Stimulated activated CD8-positive, alpha-beta memory T cell treated with anti-CD3 and anti-CD28 coated beads, Interleukin-4, amount 100 ng/mL, for 48 hours (primary cell): ENCODE data around the gene UFSP1.

Experiments
- DNase-seq: peaks from one replicate; pipeline ENCODE4 v3.0.0-alpha.2; 2020

UFSP1 gene

DNA sequence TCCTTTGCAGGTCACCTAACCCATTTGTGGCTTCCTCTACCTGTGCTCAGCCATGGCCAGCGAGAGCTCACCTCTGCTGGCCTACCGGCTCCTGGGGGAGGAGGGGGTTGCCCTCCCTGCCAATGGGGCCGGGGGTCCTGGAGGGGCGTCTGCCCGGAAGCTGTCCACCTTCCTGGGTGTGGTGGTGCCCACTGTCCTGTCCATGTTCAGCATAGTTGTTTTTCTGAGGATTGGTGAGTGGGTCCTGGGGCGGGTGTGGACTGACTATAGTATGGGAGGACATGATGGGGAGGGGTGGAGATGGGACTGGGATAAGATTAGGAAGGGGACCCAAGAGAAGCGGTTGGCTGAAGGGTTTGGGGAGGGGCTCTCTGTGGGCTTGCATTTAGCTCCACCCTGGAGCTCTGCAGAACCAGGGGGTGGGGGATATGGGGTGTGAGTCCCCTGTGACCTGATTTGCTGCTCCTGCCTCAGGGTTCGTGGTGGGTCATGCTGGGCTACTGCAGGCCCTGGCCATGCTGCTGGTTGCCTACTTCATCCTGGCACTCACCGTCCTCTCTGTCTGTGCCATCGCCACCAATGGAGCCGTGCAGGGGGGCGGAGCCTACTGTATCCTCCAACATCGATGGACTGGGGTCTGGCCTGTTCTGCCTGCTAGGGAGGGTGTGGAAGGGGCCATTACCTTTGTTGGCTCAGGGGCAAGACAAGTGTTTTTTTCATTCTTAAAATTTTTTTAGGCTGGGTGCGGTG, 35.2 kb downstream of the UFSP1 start:
- DNase-seq: no peak

DNA sequence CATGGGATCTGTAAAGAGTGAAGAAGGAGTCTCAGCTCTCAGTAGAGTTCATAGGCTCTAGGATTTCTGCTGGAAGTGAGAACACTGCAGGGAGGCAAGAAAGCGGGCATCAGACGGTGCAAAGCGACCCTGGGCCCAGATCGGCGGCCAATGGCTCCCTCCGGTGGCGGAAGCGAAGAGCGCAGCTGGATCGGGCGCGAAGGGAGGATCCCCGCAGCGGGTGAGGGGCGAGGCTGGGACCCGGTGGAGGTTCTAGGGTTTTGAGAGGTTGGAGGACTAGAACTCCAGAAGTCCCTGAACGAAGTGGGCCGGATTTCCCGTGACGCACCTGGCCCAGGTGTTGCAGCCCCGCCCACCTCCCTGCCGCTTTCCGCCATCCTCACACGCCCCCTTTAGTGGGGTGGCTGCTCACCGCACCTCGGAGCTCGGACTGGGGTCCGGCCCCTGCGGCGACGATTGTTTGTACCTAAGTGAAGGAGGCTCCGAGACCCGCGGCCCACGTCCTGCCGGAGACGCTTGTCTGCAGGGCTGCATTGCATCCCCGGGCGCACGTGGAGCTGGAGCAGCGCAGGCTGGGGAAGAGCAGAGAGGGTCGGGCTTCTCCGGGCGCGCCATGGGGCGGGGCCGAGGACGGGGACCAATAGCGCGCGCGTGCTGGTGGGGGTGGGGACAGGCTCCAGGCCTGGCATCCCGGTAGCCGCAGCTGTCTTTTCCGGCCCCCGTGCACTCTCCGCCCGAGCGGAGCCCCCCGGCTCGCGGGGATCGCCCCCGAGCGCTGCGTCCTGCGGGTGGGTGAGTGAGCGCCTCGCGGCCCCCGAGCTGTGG, 37.3 kb downstream of the UFSP1 start, which contains the start of gene SLC12A9:
SLC12A9 (plus strand) TSS at position 666 of the 825 bp plus-strand sequence. CDS start 1,485 bp downstream, outside the sequence.
- peak; percentile 90 for DNase-seq

DNA sequence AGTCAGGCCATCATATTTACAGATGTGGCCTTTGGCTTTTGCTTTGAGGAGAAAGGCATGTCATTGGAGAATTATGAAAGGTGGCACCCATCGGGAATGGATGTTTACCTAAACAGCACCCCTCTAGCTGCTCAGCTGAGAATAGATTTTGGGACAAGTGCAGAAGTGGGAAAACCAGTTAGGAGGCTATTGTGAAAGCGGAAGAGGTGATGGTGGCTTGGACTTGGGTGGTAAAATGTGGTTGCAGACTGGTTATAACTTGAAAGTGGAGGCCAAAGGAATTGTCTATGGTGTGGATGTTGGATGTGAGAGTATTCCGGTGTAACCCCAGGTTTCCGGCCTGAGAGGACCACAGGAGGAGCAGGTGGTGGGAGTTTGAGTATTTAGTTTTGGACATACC, 42.2 kb downstream of the UFSP1 start:
- no peak for DNase-seq

DNA sequence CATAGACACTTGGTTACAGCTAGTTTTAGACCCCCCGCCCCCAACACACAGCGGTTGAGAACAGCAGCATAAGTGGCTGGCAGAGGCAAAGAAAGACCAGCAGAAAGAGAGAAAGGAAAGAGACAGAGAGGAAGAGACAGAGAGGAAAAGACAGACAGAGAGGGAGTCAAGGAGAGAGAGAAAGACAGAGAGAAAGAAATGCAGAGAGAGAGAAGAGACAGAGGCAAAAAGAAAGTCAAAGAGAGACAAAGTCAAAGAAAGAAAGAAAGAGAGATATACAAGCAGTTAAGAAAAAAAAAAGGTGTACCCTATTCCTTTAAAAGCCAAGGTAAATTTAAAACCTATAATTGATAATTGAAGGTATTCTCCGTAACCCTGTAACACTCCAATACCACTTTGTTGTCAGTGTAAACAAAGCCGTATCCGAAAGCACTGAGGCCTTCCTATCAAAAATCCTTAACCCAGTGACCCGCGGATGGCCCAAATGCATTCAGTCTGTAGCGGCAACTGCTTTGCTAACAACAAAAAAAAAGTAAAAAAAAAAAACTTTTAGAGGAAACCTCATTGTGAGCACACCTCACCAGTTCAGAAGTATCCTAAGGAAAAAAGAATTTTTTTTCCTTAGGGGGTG, 48.9 kb downstream of the UFSP1 start:
- no peak for DNase-seq

DNA sequence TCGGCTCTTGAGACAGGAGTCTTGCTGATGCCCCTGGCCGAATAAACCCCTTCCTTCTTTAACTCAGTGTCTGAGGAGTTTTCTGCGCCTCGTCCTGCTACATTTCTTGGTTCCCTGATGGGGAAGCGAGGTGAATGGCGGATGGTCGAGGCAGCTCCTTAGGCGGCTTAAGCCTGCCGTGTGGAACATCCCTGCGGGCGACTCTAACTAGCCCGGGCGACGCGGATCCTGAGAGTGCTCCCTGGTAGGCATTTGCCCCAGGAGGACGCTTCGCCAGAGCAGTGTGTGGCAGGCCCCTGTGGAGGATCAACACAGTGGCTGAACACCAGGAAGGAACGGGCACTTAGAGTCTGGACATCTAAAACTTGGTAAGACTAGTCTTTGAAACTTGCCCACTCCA, 50.2 kb downstream of the UFSP1 start:
- no peak for DNase-seq
